GM12873 (cell line): ENCODE measurements around the gene SLC12A6.

Experiments
- TF ChIP-seq, protein P1 (sequence below): IDR thresholded peaks from 2 replicates; pipeline ENCODE4 v1.5.1; 2012; ENCODE audit warnings: low read depth, mild to moderate bottlenecking, moderate library complexity, low read length, control low read depth; ENCODE audit not compliant: insufficient read depth; ENCODE audit errors: missing control alignments

The SLC12A6 gene

DNA sequence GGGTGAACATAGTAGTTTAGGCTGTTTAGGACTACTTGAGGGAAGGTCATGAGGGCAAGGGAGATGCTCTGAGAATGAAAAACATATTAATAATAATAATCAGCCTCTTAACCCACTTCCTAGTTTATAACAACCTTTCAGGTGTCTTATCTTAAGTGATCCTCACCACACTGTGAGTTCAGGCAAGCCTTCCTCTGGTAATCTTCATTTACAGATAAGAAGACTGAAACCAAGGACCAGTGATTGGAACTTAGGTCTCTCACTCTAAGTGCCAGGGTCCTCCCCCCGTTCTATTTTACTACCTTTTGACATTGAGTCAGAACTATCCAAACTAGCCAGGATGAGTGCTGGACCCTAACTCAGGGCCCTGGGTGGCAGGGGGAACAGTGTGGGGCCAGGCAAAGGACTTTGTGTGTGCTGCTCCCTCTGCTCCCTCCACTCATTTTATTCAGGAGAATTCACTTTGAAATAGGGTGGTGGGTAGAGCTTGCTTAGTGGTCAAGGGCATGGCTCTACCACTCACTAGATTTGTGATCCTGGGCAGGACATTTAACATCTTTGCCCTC is 11.2 kb upstream of the SLC12A6 start:
- TF ChIP-seq, protein P1, sequence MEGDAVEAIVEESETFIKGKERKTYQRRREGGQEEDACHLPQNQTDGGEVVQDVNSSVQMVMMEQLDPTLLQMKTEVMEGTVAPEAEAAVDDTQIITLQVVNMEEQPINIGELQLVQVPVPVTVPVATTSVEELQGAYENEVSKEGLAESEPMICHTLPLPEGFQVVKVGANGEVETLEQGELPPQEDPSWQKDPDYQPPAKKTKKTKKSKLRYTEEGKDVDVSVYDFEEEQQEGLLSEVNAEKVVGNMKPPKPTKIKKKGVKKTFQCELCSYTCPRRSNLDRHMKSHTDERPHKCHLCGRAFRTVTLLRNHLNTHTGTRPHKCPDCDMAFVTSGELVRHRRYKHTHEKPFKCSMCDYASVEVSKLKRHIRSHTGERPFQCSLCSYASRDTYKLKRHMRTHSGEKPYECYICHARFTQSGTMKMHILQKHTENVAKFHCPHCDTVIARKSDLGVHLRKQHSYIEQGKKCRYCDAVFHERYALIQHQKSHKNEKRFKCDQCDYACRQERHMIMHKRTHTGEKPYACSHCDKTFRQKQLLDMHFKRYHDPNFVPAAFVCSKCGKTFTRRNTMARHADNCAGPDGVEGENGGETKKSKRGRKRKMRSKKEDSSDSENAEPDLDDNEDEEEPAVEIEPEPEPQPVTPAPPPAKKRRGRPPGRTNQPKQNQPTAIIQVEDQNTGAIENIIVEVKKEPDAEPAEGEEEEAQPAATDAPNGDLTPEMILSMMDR, result no peak

- TF ChIP-seq, protein P1, result no peak
These were observed 10.5 kb upstream of the SLC12A6 start for GRCh38 chr15:34347951-34348638.

GRCh38 chr15:34342737-34343575 is 5.4 kb upstream of the SLC12A6 start, which contains the start of the genes NOP10 and NUTM1:
Gene NOP10 (minus strand): TSS chr15:34343136. CDS start chr15:34343073, 63 bp downstream.
Gene NUTM1 (plus strand): TSS chr15:34343315. CDS start chr15:34343697, 382 bp downstream.
- TF ChIP-seq, protein P1, result peak; percentile 97

- TF ChIP-seq, protein P1, result no peak
These were observed 4.0 kb upstream of the SLC12A6 start for GRCh38 chr15:34341381-34342212.

GRCh38 chr15:34339946-34340345 is 2.4 kb upstream of the SLC12A6 start:
- TF ChIP-seq, protein P1, result no peak

DNA sequence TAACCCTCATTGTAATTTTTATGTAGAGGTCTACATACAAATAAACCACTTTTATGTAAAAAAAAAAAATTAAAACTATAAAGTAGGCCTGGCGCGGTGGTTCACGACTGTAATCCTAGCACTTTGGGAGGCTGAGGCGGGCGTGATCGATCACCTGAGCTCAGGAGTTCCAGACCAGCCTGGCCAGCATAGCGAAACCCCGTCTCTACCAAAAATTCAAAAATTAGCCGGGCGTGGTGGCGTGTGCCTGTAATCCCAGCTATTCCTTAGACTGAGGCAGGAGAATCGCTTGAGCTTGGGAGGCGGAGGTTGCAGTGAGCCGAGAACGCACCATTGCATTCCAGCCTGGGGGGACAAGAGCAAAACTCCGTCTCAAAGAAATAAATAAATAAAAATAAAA is 766 bp upstream of the SLC12A6 start:
- TF ChIP-seq, protein P1, result no peak
